PC-3 (cell line): ENCODE measurements around the gene FBXO5.

Experiments
- CTCF ChIP-seq: fragments of 300-600 bp; sonication (generic); conservative IDR thresholded peaks from 2 replicates; pipeline ENCODE4 v1.5.1; 2017; ENCODE audit warnings: antibody characterized with exemption, low read depth, mild to moderate bottlenecking, low read length
- EZH2 ChIP-seq: fragments of 300-600 bp; sonication (generic); IDR thresholded peaks from one replicate; pipeline ENCODE4 v1.6.1; 2017; ENCODE audit warnings: antibody characterized with exemption, mild to moderate bottlenecking, low read length; ENCODE audit not compliant: unreplicated experiment

- no peak for TF ChIP-seq CTCF
- no peak for TF ChIP-seq EZH2
Observed at GRCh38 chr6:152981219-152981618, 1.6 kb downstream of the FBXO5 start.
